GM11168 (cell line): ENCODE measurements around the gene SKAP2.

Source experiments
- in situ Hi-C: fragments of 300-500 bp; cut with MboI; formaldehyde crosslinking; loops from one replicate; pipeline ENCODE4 v1.12.0; 2022; ENCODE audit warnings: low sequenced_read_pairs; ENCODE audit not compliant: unreplicated experiment

Gene SKAP2

DNA sequence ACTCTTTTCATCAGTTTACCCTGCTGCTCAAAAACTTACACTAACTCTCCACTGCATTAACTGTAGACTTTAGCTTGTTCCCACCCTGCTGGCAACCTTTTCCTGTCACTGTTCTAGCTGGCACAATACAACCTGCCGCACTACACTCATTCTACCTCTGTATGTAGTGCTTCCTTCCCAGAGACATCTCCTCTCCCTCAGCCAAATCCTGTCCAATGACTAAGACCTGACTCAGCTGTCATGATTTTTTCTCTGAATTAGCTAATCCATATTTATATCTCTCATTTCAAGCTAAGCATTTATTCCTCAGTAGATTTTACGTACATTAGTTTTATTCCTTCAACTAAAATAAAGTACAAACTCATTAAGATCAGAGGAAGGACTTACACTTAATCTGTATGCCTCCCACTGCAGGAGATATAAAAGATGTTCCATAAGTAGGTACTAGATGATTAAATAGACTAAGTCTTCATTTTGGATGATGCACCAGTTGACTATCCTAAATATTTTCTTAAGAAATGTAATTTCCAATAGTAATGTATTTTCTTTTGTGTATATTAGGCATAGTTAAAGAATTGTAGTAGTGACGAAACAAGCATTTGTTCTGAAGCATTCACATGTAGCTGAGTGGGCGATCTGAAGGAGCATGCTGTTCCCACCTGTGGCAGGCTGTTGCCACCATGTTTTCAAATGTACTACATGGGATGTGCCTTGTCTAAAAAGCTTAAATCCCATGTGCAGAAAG is 189.1 kb downstream of the SKAP2 start:
- in situ Hi-C loops, result no loop called here

- in situ Hi-C loops, result loop anchor here (25.0 kb wide), 2 partner anchors 587 to 812 kb away; no protein-coding TSS in a partner anchor
These were observed 190.5 kb downstream of the SKAP2 start for GRCh38 chr7:26673858-26674257.

GRCh38 chr7:26673271-26673670 is 191.1 kb downstream of the SKAP2 start:
- in situ Hi-C loops, result loop anchor here (25.0 kb wide), 2 partner anchors 586 to 811 kb away; no protein-coding TSS in a partner anchor

DNA sequence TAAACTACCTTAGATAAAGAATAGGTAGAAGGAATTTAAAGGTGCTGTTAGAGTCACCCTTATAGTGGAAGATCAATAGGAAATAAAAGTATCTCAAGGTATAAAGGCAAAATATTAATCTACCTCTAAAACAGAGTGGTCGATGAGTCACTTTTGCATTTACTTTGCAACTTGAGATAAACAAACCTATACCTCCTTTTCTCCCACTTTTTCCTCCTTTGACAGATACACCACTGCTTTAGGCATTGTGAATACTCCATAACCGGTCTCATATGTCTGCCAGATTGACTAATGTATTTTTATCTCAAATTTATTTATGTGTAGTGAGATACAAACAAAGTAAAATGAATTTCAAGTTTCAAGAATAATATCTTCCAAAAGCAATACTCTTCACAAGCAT is 193.5 kb downstream of the SKAP2 start:
- in situ Hi-C loops, result loop anchor here (25.0 kb wide), 2 partner anchors 584 to 809 kb away; no protein-coding TSS in a partner anchor

GRCh38 chr7:26670290-26670689 is 194.1 kb downstream of the SKAP2 start:
- in situ Hi-C loops, result loop anchor here (25.0 kb wide), 2 partner anchors 583 to 808 kb away; no protein-coding TSS in a partner anchor

DNA sequence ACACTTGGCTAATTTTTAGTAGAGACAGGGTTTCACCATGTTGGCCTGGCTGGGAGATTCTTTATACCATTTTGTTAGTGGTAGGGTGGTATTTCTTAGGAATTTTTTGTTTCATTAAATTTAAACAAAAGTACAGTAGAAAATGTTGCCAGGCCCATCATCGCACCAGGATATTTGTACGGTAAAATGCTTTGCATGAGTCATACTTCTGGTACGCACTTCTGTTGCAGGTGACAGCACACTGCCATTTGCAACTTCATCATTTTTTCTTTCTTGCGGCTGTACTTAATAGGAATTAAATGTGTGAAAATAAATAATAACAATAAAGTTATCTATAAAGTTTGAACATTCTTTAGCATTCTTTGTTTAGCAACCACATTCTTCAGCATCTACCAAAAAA is 195.6 kb downstream of the SKAP2 start:
- in situ Hi-C loops, result loop anchor here (5.0 to 25.0 kb wide), 3 partner anchors 292 to 807 kb away; no protein-coding TSS in a partner anchor

DNA sequence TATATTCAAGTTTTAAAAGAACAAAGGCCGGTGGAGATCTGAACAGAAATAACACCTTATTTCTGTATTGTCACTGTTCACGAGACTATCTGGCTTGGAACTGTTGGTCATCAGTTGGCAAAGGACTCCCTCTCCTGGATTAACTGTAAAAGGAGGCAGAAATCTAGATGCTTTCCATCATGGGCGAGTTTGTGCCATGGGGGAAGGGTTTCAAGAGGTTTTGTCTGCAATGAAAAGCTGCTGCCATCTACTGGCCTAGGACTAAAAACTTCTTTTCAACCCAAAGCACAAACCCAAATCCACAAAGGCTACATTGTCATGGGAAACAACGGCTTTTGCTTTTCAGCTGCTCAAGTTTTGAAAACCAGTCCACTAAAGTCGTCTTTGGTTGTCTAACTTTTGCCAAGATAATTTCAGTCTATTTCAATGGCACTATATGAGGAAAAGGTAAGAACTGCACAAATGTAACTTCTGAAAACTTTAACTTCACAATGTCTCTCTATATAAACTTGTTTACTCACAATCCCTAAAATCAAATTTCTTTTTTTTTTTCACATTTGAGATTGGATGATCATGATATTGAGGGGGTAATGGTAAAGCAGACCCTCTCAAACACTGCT is 196.8 kb downstream of the SKAP2 start:
- in situ Hi-C loops, result loop anchor here (5.0 to 25.0 kb wide), 3 partner anchors 290 to 805 kb away; no protein-coding TSS in a partner anchor

DNA sequence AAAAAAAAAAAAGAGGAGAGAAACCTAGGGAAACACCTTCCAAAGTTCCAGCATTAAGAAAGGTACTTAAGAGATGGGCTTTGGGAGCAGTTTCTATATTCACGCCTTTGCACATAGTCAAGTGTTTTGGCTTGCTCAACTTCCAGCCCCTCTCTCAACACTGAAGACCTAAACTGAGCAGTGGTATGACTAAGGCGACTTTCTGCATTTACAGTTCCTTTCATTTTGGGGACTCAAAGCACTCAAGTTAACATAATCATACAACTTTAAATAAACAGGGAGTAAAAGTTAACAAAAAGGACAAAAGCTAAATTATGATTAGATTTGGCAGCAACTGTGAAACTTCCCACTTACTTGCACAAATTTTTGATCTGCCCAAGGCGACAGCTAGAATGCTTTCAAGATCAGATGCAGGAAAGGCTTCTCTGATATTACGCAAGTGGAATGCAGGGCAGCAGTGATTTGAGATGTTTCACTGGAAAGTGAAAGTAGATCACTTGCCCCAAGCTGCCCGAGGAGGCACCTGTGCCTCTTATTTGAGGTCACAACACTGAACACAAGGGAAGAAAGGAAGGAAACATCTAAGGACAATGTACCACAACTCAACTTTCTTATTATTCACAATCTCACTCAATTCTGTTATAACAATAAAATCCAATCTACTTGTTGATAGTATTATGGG is 199.5 kb downstream of the SKAP2 start:
- in situ Hi-C loops, result loop anchor here (5.0 to 25.0 kb wide), 3 partner anchors 288 to 803 kb away; no protein-coding TSS in a partner anchor

DNA sequence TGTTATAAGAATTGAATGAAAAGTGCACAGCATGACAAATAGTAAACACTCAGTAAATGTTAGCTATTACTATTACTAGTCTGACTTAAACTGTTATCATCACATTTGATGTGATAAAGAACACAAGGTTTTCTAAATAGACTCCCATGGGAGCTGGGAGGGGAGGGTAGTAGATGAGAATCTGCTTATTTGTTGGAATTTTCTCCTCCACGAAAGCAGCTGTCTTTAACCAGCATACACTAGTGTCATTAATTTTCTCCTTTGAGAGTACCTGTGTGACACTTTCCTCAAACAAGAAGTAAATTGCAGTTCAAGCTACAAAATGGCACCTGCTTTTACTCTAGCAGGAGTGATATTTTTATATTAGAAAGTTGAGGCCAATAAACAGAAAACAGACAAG is 200.1 kb downstream of the SKAP2 start:
- in situ Hi-C loops, result loop anchor here (25.0 kb wide), 2 partner anchors 577 to 802 kb away; no protein-coding TSS in a partner anchor

GRCh38 chr7:26663874-26664273 is 200.5 kb downstream of the SKAP2 start:
- in situ Hi-C loops, result loop anchor here (25.0 kb wide), 2 partner anchors 577 to 802 kb away; no protein-coding TSS in a partner anchor

GRCh38 chr7:26662646-26663045 is 201.7 kb downstream of the SKAP2 start:
- in situ Hi-C loops, result loop anchor here (25.0 kb wide), 2 partner anchors 575 to 800 kb away; no protein-coding TSS in a partner anchor

DNA sequence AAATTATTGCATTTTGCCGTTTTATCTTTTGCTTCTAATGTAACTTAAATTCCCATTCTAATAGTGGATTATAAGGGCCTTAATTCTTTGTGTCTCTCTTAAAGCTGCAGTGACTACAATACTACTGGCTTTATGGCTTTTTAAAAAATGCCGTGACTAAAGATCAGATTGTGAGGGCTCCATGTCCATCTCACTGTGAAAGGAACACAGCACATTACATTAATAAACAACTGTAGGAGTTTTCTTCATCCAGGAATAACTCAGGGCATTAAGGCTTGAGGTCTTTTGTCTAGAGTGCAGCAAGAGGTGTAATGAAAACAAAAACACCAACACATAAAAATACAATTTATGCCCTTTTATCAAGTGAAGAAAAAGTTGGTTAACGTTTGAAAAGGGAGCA is 205.3 kb downstream of the SKAP2 start:
- in situ Hi-C loops, result loop anchor here (25.0 kb wide), 2 partner anchors 572 to 797 kb away; no protein-coding TSS in a partner anchor

DNA sequence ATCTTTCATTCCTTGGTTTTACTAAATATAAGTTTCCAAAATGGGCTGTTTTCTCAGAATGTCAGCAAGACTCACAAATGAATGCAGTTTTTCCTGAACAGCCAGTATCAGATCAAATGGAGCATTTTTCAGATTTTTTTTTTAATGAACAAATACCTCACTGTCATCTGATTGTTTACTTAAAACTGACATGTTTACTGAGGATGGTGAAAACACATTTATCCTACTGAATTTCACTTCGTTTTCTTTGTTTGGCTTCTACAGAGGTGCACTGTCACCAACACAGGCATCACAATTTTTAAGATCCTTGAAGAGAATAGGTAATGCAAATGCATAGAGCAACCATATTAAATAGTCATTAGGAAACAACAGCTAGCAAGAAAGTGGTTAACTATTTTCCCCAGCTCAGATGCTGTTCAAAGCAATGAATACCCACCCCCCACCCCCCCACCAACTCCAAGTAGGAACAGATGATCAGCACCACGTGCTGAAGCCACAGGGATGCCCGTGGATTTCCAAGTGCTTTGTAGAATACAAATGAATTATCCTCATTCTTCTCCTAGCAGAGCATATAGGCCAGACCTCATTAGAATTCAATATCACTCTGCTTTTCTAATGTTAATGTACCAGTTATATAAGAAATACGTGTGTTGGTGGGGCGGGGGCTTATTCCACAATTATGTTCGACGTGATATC is 205.9 kb downstream of the SKAP2 start:
- in situ Hi-C loops, result loop anchor here (25.0 kb wide), 2 partner anchors 571 to 796 kb away; no protein-coding TSS in a partner anchor

GRCh38 chr7:26657686-26658388 is 206.6 kb downstream of the SKAP2 start:
- in situ Hi-C loops, result loop anchor here (25.0 kb wide), 2 partner anchors 571 to 796 kb away; no protein-coding TSS in a partner anchor

- in situ Hi-C loops, result loop anchor here (25.0 kb wide), 2 partner anchors 570 to 795 kb away; no protein-coding TSS in a partner anchor
These were observed 207.2 kb downstream of the SKAP2 start for GRCh38 chr7:26657206-26657641.

DNA sequence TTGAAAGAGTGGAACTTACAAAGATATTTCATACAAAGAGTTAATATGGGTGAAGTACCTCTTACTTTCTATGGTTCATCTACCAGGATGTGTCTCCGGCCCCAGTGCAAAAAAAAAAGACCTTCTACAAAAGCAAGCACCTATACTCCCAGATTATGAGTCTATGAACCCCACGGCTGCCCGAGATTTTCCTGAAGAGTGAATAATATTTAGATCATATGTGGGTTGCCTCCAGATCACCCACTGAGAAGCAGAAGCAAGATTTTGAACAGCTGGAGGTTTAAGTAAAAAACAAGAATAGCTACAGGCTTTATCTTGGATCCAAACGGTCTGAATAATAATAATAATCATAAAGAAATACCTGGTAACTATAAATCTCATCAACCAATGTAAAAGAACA is 207.7 kb downstream of the SKAP2 start:
- in situ Hi-C loops, result loop anchor here (25.0 kb wide), 2 partner anchors 569 to 794 kb away; no protein-coding TSS in a partner anchor

DNA sequence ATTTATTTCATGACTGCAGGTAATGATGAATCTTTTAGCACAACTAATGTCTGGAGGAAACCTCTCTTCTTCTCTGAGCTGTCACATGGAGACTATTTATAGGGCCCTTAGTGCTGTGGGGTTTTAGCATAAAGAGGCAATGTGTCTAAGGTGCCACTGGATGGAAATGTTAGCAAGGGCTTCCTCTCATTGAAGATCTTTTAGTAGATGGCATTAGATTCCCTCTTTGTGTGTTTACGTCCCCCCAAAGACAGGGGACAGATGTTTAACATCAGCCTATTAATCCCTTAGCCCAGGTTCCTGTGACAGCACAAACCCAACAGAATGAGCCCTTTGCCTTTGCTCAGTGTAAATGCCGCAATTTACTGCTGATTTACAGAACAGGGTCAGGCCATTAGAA is 208.6 kb downstream of the SKAP2 start:
- in situ Hi-C loops, result loop anchor here (25.0 kb wide), 2 partner anchors 568 to 793 kb away; no protein-coding TSS in a partner anchor
